Activated CD4-positive, CD25-positive, alpha-beta regulatory T cell treated with anti-CD3 and anti-CD28 coated beads, Interleukin-2, amount 50 U/mL, for 72 hours (primary cell): Measurements from ENCODE around the gene TUT1.
"Not testable (repeated sequence)": the region's sequence is repeated elsewhere in the genome, so short reads cannot be mapped to it uniquely, and the experiment has no call there.

Source experiments
- DNase-seq: peaks from one replicate; pipeline ENCODE4 v3.0.0; 2021

TUT1 gene

DNA sequence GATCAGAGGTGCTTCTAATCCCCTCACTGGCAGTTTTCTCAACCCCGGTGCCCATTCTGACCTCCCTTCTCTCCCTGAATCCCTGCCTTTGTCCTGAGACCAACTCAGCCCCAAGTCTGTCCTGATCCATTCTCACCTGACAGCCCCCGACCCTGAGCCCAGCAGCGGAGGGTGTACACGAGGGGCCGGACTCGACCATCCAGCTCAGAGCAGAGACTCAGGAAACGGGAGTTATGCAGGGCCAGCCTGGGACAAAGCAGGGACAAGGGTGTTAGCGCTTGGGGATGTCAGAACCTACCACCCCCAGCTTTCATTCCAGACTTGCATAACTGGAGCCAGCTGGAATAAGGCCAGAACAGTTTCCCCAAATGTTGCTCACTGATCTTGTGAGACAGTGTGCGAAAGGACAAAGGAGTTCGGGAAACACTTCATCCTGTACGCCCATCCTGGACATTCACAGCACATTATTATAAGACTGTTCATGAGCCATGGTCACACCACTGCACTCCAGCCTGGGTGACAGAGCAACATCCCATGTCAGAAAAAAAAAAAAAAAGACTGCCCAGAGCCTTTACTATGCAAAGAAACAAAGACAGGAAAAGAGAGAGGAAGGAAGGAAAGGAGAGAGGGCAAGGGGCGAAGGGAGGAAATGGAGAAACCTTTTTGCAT, 14.1 kb downstream of the TUT1 start:
- DNase-seq, result no peak

DNA sequence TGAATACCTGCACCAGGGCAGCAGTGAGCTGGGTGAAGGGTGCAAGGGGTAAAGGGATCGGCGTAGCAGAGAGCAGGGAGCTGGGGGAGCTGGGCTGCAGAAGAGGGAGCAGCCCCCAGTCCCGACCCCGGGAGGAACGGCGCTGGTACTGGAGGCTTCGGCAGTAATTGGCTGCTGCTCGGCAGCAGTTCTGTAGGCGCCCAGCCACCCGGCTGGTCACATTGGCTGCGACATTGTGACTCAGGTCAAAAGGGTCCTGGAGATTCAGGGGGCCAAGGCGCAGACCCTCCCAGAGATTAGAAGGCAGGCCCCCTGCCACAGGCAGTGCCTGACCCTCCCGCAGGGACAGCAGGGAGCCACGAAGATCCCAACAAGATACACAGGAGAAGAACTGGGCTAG, 15.5 kb downstream of the TUT1 start:
- DNase-seq, result no peak

DNA sequence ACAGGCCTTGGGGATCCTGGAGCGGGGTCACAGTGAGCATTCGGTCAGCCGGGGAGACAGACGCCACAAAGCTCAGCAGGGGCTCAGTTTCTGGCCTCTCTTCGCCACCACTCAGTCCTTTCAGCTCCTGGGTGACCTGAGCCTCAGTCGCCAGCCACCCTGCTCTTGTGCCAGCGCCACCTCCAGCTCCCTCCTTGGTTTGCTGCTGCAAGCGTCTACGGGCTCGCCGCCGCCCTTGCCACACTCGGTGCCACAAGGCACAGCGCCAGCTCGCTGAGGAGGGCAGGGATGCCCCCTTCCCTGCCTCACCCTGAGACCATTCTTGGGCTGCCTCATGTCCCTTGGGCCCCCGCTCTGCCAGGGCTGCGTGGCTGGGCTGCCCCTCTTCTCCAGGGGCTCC, 16.2 kb downstream of the TUT1 start:
- DNase-seq, result no peak

DNA sequence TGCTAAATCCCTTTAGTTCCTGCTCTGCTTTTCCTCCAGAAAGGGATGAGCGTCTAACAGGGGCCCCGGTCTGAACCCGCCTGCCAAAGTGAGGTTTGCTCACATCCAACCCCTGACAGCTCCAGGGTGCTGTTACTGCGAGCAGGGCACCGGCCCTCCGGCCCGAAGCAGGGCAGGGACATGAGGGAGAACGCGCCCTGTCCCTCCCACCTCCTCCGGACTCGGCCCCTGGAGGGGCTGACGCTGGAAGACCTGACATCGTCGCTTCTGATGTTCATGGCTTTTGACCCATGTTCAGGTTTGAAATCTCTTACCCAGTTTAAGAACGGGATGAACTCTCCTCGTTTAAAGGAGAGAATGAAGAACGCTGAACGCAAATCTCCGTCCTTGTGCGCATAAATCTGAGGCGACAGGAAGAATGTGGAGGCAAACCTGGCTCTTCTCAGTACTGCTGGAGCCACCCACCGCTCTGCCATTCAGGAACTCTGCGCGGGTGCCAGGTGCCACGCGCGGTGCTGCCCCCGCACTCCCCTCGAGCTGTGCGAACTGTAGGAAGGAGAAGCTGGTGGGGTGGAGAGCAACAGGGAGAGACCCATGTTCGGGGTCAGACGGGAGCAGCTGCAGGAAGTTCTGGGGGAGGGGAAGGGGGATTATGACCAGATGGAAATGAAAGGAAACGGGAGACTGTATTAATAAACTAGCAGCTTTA, 16.8 kb downstream of the TUT1 start:
- no peak for DNase-seq

DNA sequence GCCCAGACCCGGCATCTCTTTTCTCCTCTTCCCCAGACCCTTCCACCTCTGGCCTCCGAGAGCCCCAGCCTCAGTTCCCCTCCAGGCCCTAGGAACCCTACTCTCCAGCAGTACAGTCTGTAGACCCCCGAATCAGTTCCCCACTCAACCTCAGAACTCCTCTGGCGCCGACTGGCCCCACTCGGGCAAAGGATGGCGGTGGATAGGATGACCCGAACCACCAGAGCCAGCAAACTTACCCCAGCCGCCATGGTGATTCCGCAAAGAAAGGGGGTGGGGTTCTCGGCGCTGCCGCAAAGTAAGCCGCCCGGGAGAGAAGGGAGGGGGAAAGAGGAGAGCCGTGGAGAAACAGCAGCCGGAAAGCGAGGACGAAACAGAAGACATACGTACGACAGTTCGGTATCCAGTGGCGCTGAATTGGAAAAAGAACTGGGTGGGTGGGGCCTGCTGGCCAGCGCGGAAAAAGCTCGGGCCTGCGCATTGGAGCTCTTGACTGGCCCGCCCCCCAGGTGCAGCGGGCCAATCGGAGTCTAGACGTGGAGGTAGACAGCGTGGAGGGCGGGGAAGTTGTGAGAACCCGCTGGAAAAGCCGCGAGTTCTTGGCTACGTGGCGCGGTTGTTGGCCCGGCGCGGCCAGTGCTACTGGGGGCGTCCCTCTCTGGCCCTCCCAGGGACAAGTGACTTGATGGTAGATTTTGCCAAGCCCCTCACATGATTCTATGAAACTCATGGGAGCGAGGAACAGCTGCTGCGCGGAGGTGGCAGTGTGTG, 17.5 kb downstream of the TUT1 start, which contains the start of gene EEF1G:
Gene EEF1G, minus strand, starts transcription at position 300 of the 771 bp plus-strand sequence. Its CDS starts 49 bp downstream, at position 251.
- peak; percentile 96 for DNase-seq

DNA sequence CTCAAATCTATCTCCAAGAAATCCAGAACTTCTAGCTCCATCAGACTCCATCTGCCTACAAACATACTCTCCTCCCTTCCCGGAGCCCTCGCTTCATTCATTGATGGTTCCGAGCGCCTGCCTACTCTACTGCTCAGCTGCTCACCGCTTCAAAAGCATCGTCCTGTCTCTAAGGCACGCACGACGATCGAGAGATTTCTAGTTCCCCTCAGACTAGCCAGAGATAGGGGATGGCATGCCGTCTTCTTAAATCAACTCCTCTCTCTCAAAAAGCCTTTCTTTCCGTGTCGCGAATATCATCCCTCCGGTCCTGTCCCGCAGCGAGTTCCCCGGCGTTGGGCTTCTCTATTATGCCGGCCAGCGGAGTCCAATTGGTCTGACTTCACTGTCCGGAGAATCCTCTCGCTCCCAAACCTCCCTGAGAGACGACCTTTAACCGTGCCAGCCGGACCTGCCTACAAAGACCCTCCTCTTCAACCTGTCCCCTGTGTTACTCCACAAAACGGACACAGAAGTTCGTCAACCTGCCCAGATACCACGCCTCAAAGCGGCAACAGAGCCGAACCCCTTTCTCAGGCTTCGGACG, 18.2 kb downstream of the TUT1 start:
- no peak for DNase-seq

DNA sequence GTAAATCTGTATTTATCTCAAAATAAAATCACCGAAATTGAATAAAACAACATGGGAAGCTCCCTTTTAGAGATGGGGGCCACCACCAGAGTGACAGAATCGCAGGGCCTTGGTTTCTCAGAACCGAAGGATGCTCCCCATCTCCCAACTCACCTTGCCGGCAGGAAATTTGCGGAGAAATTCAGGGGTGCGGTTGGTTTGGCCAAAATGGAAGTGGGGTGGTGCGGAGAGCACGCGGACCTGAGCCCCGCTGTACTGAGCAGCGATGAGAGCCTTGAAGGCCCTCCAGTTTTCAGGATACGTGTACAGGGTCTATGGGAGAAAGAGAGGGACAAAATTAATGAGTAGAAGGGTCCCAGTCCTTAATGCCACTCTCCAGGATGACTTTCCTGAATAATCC, 18.9 kb downstream of the TUT1 start:
- DNase-seq, result no peak

DNA sequence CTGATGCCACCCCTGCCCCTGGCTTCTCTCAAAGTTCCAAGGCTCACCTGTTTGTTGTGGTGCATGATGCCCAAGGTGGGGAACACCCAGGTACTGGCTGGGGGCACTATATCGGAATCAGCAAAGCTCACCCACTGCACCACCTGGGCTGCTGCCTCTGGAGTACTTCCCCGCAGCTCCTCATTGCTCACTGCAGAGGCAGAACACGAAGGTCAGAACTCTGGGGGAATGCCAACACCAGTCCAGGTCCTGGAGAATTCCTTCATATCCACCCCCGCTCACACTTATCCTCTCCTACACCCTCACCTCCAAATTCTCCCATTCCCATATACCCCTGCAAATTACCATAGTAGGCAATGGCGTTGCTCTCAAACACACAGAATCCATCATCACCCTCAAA, 19.8 kb downstream of the TUT1 start:
- DNase-seq, result not testable (repeated sequence)

DNA sequence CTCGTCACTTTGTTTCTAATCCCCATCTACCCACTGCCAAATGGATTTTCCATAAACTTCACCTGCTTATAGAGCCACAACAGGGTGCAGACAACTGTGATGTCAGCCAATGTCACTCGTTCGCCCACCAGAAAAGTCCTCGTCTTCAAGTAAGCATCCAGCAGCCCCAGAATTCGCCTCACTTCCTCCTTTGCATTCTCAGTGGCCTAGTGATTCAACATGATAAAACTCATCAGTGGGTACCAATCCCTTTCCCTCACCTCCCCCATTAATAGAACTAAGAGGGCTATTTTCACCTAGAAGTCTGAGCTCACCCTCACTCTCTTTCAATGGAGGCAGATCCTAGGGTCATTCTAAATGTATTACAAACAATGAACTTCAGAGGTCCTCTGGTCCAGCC, 20.4 kb downstream of the TUT1 start:
- not testable (repeated sequence) for DNase-seq

DNA sequence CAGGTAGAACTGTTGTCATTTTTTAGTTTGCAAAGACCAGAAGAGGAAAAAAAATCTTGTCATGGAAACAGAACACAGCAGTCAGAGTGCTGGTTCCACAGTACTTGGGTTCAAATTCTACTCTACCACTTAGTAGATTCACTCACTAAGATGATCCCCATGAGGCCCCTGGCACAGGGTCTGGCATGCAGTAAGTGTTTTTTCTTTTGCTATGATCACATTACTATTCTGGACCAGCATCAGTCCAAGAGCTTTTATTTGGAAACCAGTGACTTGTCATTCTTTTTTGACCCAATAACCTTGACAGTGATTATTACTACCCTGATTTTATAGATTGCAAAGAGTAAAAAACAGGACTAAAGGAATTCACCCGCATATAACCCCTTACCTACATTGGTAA, 21.7 kb downstream of the TUT1 start:
- no peak for DNase-seq

DNA sequence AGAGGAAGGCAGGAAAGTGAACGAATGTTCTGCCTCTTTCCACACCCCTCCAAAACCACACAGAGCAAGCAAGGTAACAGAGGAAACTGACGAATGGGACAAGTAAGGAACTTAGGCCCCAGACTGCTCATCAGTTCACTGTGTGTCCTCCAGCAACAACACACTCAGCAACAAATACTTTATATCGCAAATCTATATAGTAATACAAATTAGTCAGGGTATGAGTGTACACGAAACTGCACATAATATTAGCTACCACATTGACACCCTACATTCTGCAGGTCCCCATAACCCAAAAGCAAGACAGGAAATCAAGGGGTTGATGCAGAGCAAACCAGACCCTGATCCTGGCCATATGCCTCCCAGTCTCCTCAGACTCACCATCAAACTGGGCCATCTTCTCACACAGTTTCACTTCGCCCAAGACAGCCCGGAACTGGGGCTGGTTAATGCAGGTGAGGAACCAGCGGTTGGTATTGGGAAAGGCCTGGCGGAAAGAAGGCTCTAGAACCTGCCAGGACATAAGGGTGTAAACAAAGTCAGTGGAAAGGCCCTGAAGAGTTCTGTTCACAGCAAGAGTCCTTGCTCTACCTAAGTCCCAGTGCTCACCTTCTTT, 24.2 kb downstream of the TUT1 start:
- no peak for DNase-seq

DNA sequence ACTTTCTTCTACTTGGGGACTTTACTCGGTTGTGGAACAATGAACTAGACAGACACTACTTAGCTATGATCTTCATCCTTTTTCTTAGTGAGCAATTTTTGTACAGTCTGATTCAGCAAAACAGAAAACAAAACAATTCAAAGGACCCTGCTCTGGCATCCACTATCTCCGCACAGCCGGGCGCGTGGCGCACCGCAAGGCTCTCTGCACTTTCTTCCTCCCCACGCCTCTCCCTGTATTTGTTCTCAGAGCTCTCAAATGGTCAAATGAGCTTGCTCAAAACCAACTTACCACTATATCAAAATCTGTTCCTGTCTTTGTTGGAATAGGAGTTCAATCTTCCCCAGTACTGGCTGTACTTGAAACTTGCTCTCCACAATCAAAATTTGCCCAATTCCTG, 25.1 kb downstream of the TUT1 start:
- DNase-seq, result no peak

DNA sequence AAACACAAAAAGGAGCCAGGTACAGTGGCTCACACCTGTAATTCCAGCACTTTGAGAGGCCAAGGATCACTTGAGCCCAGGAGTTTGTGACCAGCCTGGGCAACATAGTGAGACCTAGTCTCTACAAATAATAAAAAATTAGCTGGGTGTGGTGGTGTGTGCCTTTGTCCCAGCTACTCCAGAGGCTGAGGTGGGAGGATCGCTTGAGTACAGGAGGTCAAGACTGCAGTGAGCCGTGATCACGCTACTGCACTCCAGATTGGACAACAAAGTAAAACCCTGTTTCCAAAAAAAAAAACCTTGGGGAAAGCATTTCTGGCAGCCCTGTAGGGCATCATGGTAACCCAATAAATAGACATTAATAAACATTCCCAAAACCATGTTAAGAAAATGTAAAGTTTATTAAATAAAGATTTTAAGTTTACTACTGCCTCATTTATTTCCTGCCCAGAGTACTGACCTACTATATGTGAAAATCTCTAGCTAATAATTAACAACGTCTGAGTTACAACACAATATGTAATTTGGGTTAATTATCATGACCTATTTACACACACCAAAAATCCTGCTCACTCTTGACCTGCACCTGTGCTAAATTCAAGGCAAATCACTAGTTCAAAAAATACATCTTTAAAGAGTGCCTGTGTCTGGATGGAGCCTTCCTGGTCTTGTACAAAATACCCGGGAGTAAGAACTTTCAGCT, 26.1 kb downstream of the TUT1 start:
- DNase-seq, result no peak

DNA sequence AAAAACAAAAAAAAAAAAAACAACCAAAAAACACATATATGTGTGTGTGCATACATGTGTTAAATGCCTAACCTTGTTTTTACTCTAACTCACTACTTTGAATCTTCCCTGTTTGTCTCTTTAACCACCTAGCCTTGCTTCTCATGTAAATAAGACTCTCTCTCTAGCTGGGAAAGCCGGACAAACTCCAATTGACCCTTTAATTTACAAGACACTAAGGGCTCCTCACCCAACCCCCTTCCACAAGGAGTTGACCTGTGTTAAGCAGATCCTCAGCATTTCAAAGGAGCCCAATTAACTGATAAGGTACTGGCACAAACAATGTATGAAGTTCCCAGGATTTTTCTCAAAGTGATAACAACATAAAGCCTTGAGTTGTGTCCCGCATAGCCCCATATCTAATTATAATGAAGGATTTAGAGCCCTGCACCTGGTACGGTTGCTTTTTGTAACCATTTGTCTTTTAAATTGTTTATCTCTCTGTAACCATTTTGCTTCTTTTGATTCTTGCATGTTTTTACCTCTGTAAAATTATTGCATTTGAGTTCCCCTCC, 29.6 kb downstream of the TUT1 start:
- DNase-seq, result not testable (repeated sequence)

DNA sequence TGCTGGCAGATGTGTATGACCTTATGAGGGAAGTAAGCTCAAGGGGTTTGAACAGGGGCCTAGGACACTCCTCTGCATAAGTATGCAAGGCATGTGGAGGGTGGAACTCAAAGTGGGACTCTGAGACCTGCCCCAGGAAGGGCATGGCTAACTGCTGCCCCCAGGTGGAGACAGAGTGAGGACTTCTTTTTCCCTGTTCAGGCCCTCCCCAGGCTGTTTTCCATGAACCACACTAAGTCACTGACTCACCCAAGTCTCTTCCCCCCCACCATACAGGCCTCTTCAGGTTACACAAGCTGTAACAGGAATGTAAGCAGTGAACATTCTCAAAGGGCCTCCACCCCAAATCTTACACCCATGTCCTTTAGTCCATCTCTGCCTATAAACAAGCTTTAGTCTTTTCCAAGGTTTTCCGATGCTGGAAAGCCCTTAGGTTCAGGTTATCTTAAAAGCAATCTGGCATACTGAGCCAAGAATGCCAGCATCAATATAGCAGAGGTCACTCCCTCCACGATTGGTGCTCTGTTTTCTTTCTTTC, 30.7 kb downstream of the TUT1 start:
- no peak for DNase-seq

DNA sequence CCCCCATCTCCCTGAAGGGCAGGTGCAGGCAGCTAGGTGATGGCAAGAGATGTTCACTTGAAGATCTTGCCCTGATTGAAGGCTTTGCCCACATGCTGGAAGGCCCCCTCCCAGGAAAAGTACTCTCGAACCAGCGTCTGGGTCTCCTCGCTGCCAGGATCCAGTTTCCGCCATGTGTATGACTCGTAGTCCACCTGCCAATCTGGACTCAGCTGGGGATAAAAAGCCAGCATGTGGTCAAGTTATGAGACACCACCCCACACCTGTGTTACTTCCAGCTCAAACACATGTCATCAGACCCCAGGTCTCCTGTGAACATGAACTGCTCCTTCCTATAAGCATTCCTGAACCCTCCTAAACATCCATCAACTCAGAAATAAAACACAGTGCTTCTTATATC, 31.7 kb downstream of the TUT1 start:
- not testable (repeated sequence) for DNase-seq

DNA sequence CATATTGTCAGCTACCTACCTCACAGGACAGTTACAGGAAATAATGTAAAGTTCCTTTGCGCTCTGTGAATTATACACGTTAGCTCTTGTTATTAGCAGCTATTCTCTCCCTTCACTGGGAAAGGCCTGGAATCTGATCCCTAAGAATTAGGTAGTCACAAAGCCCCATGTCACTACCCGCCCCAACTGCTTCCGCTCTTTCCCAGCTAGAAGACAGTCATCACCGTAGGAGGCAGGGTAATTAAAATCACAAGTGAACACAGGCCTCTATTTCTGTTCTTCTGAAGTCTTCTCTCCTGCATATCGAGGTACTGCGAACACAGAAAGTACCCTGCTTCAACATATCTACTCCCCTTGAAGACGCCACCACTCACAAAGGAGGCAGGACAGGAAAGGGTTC, 32.1 kb downstream of the TUT1 start:
- DNase-seq, result no peak

DNA sequence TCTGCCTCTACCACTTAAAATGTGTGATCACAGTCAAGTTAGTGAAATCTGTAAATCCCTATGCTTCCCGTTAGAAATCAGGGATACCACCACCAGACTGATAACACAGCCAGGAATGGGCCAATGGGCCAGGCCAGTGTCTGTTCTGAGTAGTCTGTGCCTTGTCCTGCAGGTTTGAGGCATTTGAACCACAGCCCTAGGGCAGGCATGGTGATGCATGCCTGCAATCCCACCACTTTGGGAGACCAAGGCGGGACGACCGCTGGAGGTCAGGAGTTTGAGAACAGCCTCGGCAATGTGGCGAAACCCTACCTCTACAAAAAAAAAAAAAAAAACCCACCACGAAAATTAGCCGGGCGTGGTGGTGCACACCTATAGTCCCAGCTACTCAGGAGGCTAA, 32.7 kb downstream of the TUT1 start:
- no peak for DNase-seq

DNA sequence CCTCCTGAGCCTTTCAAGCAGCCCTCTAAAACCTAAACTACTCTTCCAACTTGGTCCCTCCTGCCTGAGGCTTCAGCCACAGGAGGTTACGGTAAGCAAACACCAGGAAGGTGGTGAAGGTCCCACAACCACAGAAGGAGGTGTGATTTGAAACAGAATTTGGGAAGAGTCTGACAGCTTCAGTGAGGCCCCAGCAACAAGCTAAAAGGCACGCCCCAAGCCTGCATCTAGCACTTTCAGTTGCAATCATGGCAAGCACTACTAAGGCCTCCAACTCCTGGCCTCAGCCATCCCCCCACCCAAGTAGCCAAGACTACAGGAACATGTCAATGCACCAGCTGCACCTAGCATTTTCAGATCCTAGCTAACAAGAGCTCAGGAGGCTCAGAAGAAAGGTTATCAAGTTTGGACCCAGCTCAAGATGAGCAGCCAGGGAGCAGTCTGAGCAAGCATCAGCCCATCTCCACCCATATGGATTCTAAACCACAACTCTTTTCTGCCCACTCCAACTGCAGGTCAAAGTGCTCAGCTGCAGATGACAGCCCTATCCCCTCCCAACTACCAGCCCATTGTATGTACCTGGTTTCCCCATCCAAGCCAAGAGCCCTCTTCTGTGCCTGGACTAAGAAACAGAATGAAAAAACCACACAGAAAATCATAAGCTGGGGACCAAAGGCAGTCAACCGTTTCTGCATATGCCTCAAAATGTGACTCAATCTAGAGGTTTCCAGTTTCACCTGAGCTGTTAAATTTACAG, 34.3 kb downstream of the TUT1 start:
- DNase-seq, result no peak

DNA sequence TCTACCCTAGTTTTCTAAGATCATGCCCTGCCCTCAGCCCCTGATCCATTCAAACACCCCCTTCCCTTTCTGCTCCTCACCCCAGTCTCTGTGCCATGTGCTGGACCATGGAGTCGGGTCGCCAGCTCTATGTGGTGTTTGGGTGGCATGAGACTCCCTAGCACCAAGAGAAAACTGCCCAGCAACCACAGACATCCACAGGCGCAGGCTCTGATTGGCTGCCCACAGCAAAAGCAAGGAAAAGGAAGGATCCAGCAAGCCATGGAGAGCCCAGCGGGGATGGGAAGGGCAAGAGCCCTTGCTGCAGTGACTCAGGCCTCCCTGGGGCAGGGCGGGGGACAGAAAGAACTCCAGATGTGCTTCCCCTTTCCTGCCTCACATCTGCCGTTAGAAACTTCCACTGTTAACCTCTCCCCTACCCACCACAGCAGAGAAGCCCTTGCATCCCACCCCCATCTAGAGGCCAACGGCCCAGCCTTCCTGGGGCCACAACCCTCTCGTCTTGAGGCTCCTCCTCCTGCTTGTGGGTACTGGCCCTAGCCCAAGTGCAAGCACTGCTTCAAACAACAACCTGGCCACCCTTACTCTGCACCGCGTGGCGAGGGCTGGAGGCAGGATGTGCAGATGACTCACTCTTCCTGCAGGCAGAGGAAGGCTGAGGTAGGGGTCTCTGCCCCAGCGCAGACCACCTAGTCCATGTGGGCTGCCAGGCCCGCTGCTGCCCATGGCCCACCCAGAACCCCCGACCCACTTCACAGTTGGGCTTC, 35.0 kb downstream of the TUT1 start:
- peak; percentile 72 for DNase-seq
